Cardiac muscle cell (in vitro differentiated cells and primary cell): Measurements from ENCODE around the gene NFASC. TPM values are rescaled to one million over a fixed set of nuclear protein-coding genes. Genes with fewer than 3 reads are reported as not detected.

ENCODE experiments used
- DNase-seq, 2 donors: peaks; one replicate each; pipeline versions ENCODE4 v3.0.0 to v3.0.0-alpha.2; 2010 to 2017; ENCODE audit warnings: low read depth in 1 of 2, low spot score in 1 of 2
- H3K27ac ChIP-seq: fragments of 200-600 bp; sonication (generic); 2 replicates; pipeline ENCODE4 v1.5.1; 2016
- H3K27me3 ChIP-seq: fragments of 200-600 bp; sonication (generic); 2 replicates; pipeline ENCODE4 v1.6.0; 2016; ENCODE audit warnings: control low read depth
- H3K36me3 ChIP-seq: fragments of 200-600 bp; sonication (generic); 2 replicates; pipeline ENCODE4 v1.5.1; 2016; ENCODE audit warnings: control low read depth
- H3K4me1 ChIP-seq: fragments of 200-600 bp; sonication (generic); 2 replicates; pipeline ENCODE4 v1.8.1; 2017; ENCODE audit warnings: low read depth, mild to moderate bottlenecking, mixed run types
- H3K4me3 ChIP-seq: fragments of 200-600 bp; sonication (generic); 2 replicates; pipeline ENCODE4 v1.5.1; 2016; ENCODE audit warnings: mild to moderate bottlenecking
- H3K9me3 ChIP-seq: fragments of 200-600 bp; sonication (generic); 2 replicates; pipeline ENCODE4 v1.5.1; 2017; ENCODE audit warnings: low read depth, mild to moderate bottlenecking, control low read depth
- CTCF ChIP-seq: IDR thresholded peaks from 2 replicates; pipeline ENCODE4 v1.5.1; 2012; ENCODE audit warnings: low read depth, mild to moderate bottlenecking, low read length
- polyA plus RNA-seq: library from polyadenylated mRNA; unstranded; fragments of >200 nt; fragmentation: Nextera tagmentation; extraction: Ambion mirVana; gene quantifications from 2 replicates; pipeline ENCODE4 v1.2.1, GENCODE V29; 2016
- total RNA-seq: library from RNA; depleted of rRNA; stranded (reverse); fragments of >200 nt; gene quantifications from 2 replicates; pipeline ENCODE4 v1.2.3, GENCODE V29; 2016

NFASC gene
- total and polyA plus RNA-seq, 2 experiments from 2014 or later = 0.63 TPM; not detected in 1

DNA sequence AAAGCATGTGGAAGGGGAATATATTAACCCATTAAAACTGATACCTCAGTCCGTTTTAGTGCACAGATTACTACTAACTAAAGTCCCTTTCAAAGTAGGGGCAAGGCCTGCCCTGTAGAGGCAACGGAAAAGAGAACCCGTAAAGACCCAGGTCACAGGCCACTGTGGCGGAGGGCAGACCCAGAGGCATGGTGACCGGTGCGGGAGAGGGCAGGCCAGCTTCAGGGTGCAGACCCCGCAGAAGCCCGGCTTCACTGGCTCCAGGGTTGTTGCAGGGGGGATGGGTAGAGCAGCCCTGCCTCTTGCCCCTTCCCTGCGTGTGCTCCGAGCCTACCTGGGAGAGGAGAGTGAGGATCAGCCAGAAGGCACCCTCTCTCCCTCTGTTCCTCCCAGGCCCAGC lies 190.1 kb downstream of the NFASC start:
- peaks cover 6% of the 10 kb centered on the region for H3K27me3 ChIP-seq
- H3K4me1 ChIP-seq = no peaks in the 10 kb centered on the region
- H3K36me3 ChIP-seq = no peaks in the 10 kb centered on the region
- no peak for DNase-seq
- no peak overlapping the region for H3K4me3 ChIP-seq
- H3K9me3 ChIP-seq = no peaks in the 10 kb centered on the region
- no peak for TF ChIP-seq CTCF
- no peak overlapping the region for H3K27ac ChIP-seq

GRCh38 chr1:205061227-205061626 lies 190.6 kb downstream of the NFASC start:
- TF ChIP-seq CTCF = no peak
- H3K9me3 ChIP-seq = no peaks in the 10 kb centered on the region
- H3K36me3 ChIP-seq = no peaks in the 10 kb centered on the region
- no peaks in the 10 kb centered on the region for H3K4me1 ChIP-seq
- no peak overlapping the region for H3K27ac ChIP-seq
- no peak overlapping the region for H3K4me3 ChIP-seq
- H3K27me3 ChIP-seq = peaks cover 6% of the 10 kb centered on the region
- no peak for DNase-seq

DNA sequence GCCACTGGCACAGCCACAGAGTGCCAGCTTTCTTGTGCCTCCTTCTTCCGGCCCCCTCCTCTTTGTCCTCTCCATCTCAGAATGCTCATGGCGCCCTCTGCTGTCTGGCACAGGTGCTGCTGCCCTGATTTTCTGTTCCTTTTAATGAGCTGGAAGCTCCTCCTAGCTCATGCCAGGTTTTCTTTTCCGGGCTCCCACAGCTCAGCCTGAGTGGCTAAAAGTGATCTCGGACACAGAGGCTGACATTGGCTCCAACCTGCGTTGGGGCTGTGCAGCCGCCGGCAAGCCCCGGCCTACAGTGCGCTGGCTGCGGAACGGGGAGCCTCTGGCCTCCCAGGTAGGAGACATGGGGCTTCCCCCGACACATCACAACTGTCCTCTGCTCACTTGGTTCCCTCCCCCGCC lies 191.0 kb downstream of the NFASC start:
- Histone ChIP-seq H3K9me3 (no peaks in the 10 kb centered on the region), H3K36me3 (no peaks in the 10 kb centered on the region), H3K27me3 (peaks cover 6% of the 10 kb centered on the region), H3K4me3 (no peak overlapping the region), H3K27ac (no peak overlapping the region), H3K4me1 (no peaks in the 10 kb centered on the region)
- peak; percentile 97 for TF ChIP-seq CTCF
- DNase-seq = peak; percentile 77 to 81

- TF ChIP-seq CTCF = no peak
- no peak overlapping the region for H3K4me3 ChIP-seq
- peaks cover 6% of the 10 kb centered on the region for H3K27me3 ChIP-seq
- H3K9me3 ChIP-seq = no peaks in the 10 kb centered on the region
- no peaks in the 10 kb centered on the region for H3K36me3 ChIP-seq
- no peaks in the 10 kb centered on the region for H3K4me1 ChIP-seq
- H3K27ac ChIP-seq = no peak overlapping the region
- DNase-seq = no peak
Observed at GRCh38 chr1:205062319-205062718, 191.7 kb downstream of the NFASC start.

DNA sequence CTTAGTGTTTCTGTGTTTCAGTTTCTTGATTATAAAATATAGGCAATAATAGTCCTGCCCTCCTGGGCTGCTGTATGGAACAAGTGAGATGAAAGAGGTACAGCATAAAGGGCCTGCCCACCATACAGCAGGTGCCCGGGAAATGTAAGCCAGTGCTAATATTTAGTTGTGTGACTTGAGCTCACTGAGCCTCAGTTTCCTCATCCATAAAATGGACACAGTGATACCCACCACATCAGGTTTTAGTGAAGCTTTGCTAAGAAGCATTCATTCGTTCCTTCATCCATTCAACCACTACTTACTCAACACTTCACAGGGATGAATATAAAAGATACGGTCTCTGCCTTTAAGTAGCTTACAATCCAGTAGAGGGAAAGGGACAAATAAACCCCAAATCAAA lies 192.2 kb downstream of the NFASC start:
- no peaks in the 10 kb centered on the region for H3K9me3 ChIP-seq
- H3K4me3 ChIP-seq = no peak overlapping the region
- H3K4me1 ChIP-seq = no peaks in the 10 kb centered on the region
- TF ChIP-seq CTCF = no peak
- H3K36me3 ChIP-seq = no peaks in the 10 kb centered on the region
- H3K27ac ChIP-seq = no peak overlapping the region
- H3K27me3 ChIP-seq = peaks cover 6% of the 10 kb centered on the region
- no peak for DNase-seq

DNA sequence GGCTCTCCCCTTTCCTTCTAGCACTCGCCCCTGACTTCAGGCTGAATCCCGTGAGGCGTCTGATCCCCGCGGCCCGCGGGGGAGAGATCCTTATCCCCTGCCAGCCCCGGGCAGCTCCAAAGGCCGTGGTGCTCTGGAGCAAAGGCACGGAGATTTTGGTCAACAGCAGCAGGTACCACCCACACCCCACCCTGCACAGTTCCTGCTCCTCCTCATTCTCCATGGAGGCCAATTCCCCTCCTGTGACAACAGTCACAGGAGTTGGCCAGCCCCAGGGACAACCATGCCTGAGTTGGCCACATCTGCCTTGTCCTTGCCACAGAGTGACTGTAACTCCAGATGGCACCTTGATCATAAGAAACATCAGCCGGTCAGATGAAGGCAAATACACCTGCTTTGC lies 193.6 kb downstream of the NFASC start:
- Histone ChIP-seq H3K27me3 (no peaks in the 10 kb centered on the region), H3K36me3 (no peaks in the 10 kb centered on the region), H3K4me3 (no peak overlapping the region), H3K4me1 (no peaks in the 10 kb centered on the region), H3K27ac (no peak overlapping the region), H3K9me3 (no peaks in the 10 kb centered on the region)
- no peak for TF ChIP-seq CTCF
- no peak for DNase-seq
